Activated T-cell treated with anti-CD3 and anti-CD28 coated beads, Interleukin-2, amount 50 U/mL, for 1 hour (primary cell): ENCODE measurements around the gene ATAD1.
A peak's percentile ranks its signal among the peaks of the same experiment; 100 is the strongest.
"Not testable (repeated sequence)": the region's sequence is repeated elsewhere in the genome, so short reads cannot be mapped to it uniquely, and the experiment has no call there.

Experiments used
- DNase-seq: peaks from one replicate; pipeline ENCODE4 v3.0.0-alpha.2; 2020

Gene ATAD1

GRCh38 chr10:87817609-87818504 lies at the start of gene ATAD1:
ATAD1 (minus strand) TSS chr10:87818226; CDS start chr10:87814599, 3,627 bp downstream.
- DNase-seq, result peak; percentile 91

GRCh38 chr10:87867453-87867852 lies 49.4 kb upstream of the ATAD1 start:
- DNase-seq, result no peak

GRCh38 chr10:87866412-87866974 lies 48.5 kb upstream of the ATAD1 start:
- no peak for DNase-seq

- no peak for DNase-seq
These were observed 47.3 kb upstream of the ATAD1 start for GRCh38 chr10:87865241-87865881.

GRCh38 chr10:87864496-87865059 lies 46.6 kb upstream of the ATAD1 start:
- no peak for DNase-seq

GRCh38 chr10:87863951-87864495 lies 46.0 kb upstream of the ATAD1 start:
- peak; percentile 56 for DNase-seq

GRCh38 chr10:87863053-87863943 lies 45.3 kb upstream of the ATAD1 start, which contains the start of the genes KLLN and PTEN:
KLLN (minus strand) TSS chr10:87863533; CDS start chr10:87862487, 1,046 bp downstream.
PTEN (plus strand) TSS chr10:87863625; CDS start chr10:87864470, 845 bp downstream.
- peak; percentile 86 for DNase-seq

- DNase-seq, result no peak
These were observed 44.6 kb upstream of the ATAD1 start for GRCh38 chr10:87862679-87863052.

GRCh38 chr10:87861953-87862678 lies 44.1 kb upstream of the ATAD1 start:
- peak; percentile 93 for DNase-seq

GRCh38 chr10:87861566-87861952 lies 43.5 kb upstream of the ATAD1 start:
- DNase-seq, result no peak

GRCh38 chr10:87860816-87861403 lies 42.9 kb upstream of the ATAD1 start:
- DNase-seq, result no peak

- no peak for DNase-seq
These were observed 42.2 kb upstream of the ATAD1 start for GRCh38 chr10:87860156-87860795.

GRCh38 chr10:87855665-87856064 lies 37.6 kb upstream of the ATAD1 start:
- not testable (repeated sequence) for DNase-seq

- not testable (repeated sequence) for DNase-seq
These were observed 37.2 kb upstream of the ATAD1 start for GRCh38 chr10:87855247-87855646.

GRCh38 chr10:87852089-87852488 lies 34.1 kb upstream of the ATAD1 start:
- no peak for DNase-seq

- peak; percentile 49 for DNase-seq
These were observed 32.7 kb upstream of the ATAD1 start for GRCh38 chr10:87850742-87851205.

- no peak for DNase-seq
These were observed 31.0 kb upstream of the ATAD1 start for GRCh38 chr10:87849001-87849400.

- no peak for DNase-seq
These were observed 29.5 kb upstream of the ATAD1 start for GRCh38 chr10:87847550-87847949.

- not testable (repeated sequence) for DNase-seq
These were observed 28.7 kb upstream of the ATAD1 start for GRCh38 chr10:87846711-87847110.

GRCh38 chr10:87846023-87846422 lies 28.0 kb upstream of the ATAD1 start:
- DNase-seq, result no peak
